ENCODE measurements around the gene FAM107B.
"Not testable (repeated sequence)": the region's sequence is repeated elsewhere in the genome, so short reads cannot be mapped to it uniquely, and the experiment has no call there.

Gene FAM107B

DNA sequence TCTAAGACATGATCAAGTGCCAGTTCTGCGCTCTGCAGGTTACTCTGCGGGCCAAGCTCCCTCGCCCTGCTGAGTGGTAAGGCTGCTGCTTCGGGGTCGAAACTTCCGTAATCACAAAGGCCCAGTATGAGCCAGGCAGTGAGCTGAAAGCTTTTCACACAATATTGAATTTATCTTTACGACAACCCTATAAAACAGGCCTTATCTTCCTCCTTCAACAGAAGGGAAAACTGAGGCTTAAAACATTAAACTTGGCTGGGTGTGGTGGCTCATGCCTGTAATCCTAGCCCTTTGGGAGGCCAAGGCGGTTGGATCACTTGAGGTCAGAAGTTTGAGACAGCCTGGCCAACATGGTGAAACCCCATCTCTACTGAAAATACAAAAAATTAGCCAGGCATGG lies 83.3 kb downstream of the FAM107B start:
- no peak for DNase-seq

DNA sequence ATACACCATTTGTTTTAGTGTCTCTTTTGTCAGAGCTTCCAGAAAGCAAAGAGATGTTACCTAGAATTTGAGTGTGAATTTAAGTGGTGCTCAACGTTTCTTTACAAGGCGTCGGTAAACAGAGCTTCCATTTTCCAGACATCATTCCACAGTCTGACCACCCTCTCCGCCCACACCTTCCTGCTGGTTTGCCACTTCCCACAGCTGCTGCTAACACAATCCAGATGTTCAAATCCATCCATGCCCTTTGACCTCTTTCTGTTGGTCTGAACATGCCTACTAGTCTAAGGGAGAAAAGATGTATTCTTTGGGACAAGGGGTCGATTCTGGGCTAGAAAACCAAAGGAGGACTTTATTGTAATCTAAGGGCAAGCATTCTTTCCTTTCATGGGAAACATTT lies 86.1 kb downstream of the FAM107B start:
- DNase-seq: no peak

GRCh38 chr10:14688189-14688588 lies 86.5 kb downstream of the FAM107B start:
- not testable (repeated sequence) for DNase-seq

- DNase-seq: no peak
Measured at GRCh38 chr10:14687340-14687739, 87.4 kb downstream of the FAM107B start.

- DNase-seq: no peak
Measured at GRCh38 chr10:14686356-14686755, 88.3 kb downstream of the FAM107B start.

DNA sequence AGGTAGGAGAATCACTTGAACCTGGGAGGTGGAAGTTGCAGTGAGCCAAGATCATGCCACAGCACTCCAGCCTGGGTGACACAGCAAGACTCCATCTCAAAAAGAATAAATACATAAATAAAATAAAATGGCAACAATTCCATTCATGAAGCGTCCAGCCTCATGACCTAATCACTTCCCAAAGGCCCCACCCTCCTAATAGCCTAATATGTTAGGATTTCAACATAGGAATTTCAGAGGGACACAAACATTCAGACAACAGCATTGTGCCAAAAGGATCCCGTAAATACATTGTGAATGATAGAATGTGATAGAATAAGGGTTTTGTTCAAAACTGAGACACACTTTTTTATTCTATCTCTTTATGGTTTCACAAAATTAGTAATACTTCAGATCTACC lies 90.3 kb downstream of the FAM107B start:
- no peak for DNase-seq

DNA sequence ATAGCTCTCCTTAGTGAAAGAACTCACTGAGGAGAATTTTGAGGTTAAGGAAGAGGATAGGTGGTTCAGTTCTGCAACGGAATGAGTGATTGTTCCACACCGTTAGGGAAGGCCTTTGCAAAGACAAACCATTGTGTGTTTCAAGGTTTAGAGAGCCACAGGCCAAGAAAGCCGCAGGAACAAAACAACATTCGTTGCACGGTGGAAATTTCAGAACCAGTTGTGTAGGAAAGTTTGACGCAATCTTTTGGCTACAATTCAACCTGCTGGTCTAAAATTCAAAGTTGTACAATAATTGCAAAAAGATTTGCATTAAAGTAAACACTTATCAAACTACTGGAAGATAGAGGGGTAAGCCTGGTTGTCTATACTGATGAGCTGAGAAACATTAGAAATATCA lies 91.4 kb downstream of the FAM107B start:
- DNase-seq: no peak

- DNase-seq: no peak
Measured at GRCh38 chr10:14681802-14682201, 92.9 kb downstream of the FAM107B start.

DNA sequence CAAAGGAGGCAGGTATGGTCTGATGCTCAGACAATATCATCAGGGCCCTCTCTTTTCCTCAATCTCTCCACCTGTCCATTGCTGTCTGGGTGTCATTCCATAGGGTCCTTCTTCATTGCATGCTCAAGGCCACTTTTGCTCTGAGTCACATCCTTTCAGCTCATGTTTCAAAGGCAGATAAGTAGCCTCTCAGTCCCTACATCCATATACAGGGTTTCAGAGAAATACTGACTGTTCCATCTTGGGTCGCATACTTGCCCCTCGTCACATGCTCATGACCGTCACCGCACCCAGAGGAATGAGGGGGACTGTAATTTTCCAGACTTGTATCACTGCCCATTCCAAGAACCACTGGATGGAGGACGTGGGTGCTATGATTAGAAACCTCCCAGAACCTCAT lies 93.4 kb downstream of the FAM107B start:
- no peak for DNase-seq

GRCh38 chr10:14678637-14679036 lies 96.1 kb downstream of the FAM107B start:
- no peak for DNase-seq

- no peak for DNase-seq
Measured at GRCh38 chr10:14676732-14677131, 98.0 kb downstream of the FAM107B start.

GRCh38 chr10:14674376-14675050 lies 100.2 kb downstream of the FAM107B start:
- no peak for DNase-seq

DNA sequence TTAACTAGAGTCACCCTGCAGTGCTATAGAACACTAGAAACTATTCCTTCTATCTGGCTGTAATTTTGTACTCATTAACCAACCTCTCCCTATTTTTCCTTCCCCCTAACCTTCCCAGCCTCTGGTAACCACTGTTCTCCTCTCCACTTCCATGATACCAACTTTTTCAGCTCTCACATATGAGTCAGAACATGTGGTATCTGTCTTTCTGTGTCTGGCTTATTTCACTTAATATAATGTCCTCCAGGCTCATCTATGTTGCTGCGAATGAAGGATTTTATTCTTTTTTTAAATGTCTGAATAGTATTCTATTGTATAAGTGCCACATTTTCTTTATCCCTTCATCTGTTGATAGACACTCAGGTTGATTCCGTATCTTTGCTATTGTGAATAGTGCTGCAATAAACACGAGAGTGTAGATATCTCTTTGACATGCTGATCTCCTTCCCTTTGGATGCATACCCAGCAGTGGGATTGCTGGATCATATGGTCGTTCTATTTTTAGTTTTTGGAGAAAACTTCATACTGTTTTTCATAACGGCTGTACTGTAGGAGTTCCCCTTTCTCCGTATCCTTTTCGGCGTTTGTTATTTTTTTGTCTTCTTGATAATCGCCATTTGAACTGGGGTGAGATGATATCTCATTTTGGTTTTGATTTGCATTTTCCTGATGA lies 101.4 kb downstream of the FAM107B start:
- no peak for DNase-seq

DNA sequence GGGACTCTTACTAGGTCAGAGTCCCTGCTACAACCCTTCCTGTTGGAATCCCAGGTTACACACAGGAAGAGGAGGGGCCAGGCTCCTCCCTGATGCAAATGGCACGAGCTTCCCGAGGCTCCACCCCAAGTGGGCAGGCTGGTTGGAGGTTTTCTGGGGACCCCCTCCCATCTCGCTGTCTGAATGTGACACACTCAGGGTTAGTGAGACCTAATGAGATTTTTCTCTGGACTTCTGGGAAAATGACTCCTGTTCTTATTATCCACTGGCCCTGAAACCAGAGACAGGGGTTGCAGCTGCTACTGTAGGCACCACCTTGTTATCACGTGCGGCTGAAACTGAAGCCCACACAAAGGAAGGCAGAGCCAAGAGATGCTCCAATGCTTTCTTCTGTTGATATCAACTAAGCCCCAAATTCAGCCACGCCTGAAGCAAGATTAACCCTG lies 103.3 kb downstream of the FAM107B start:
- no peak for DNase-seq

- DNase-seq: no peak
Measured at GRCh38 chr10:14670551-14671240, 104.0 kb downstream of the FAM107B start.

DNA sequence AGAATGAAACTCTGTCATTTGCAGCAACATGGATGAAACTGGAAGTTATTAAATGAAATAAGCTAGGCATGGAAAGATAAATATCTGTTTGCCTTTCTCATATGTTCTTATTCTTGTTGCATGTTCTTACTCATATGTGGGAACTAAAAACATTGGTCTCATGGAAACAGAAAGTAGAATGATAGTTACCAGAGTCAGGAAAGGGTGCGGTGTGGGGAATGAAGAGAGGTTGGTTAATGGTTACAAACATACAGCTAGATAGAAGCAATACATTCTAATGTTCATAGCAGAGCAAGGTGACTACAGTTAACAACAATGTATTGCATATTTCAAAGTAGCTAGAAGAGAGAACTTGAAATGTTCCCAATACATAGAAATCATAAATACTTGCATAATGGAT lies 105.1 kb downstream of the FAM107B start:
- no peak for DNase-seq

- DNase-seq: no peak
Measured at GRCh38 chr10:14667781-14668180, 106.9 kb downstream of the FAM107B start.

- no peak for DNase-seq
Measured at GRCh38 chr10:14667280-14667679, 107.4 kb downstream of the FAM107B start.

- no peak for DNase-seq
Measured at GRCh38 chr10:14665865-14666857, 108.5 kb downstream of the FAM107B start.

- no peak for DNase-seq
Measured at GRCh38 chr10:14665304-14665703, 109.4 kb downstream of the FAM107B start.

GRCh38 chr10:14664345-14664744 lies 110.4 kb downstream of the FAM107B start:
- no peak for DNase-seq

DNA sequence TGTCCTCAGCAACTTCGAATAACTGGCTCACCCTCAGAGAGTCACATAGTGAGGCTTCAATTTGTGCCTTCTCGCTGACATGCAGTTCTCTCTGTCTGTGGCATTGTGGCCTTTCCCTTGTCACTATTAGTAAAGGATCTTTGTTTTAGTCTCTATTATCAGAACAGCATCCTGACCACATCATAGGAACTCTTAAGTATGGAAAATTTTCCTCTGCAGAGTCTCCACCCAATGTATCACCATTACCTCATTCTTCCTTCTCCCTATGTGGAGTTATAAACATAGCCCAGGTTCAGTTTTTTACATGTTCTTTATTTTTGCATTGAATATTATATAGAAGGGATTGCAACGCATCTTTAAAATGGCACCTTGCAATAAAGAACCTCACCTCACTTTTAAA lies 112.9 kb downstream of the FAM107B start:
- no peak for DNase-seq

GRCh38 chr10:14660831-14661230 lies 113.9 kb downstream of the FAM107B start:
- no peak for DNase-seq

Data from activated CD4-positive, CD25-positive, alpha-beta regulatory T cell (primary cell).